SK-N-MC (cell line): Measurements from ENCODE around the gene RARRES1.

ENCODE experiments used
- EZH2 ChIP-seq: fragments of 200-600 bp; sonication (generic); IDR thresholded peaks from one replicate; pipeline ENCODE4 v1.6.1; 2017; ENCODE audit warnings: antibody characterized with exemption
- FOXP2 ChIP-seq: optimal IDR thresholded peaks from 2 replicates; pipeline ENCODE3; 2011; ENCODE audit warnings: mild to moderate bottlenecking, moderate library complexity; ENCODE audit not compliant: insufficient read depth; ENCODE audit errors: extremely low read length, control extremely low read depth
- POLR2AphosphoS5 ChIP-seq: IDR thresholded peaks from 2 replicates; pipeline ENCODE4 v1.6.1; 2012; ENCODE audit warnings: mild to moderate bottlenecking, low read depth, low read length, borderline replicate concordance

GRCh38 chr3:158762701-158763100 is 30.4 kb upstream of the RARRES1 start:
- no peak for TF ChIP-seq POLR2AphosphoS5
- no peak for TF ChIP-seq EZH2
- TF ChIP-seq FOXP2 = no peak
